ENCODE data around the gene SNPH.

The SNPH gene

GRCh38 chr20:1333462-1334369 lies 67.6 kb downstream of the SNPH start:
- no peak overlapping the region for H3K27ac ChIP-seq
- TF ChIP-seq CTCF (conservative IDR thresholded peaks at IDR 0.05) = no peak

GRCh38 chr20:1334370-1334731 lies 68.3 kb downstream of the SNPH start:
- TF ChIP-seq CTCF (conservative IDR thresholded peaks at IDR 0.05) = no peak
- H3K27ac ChIP-seq = no peak overlapping the region

- no peak overlapping the region for H3K27ac ChIP-seq
- peak; percentile 31 for TF ChIP-seq CTCF (conservative IDR thresholded peaks at IDR 0.05)
These were observed 68.7 kb downstream of the SNPH start for GRCh38 chr20:1334761-1335160.

DNA sequence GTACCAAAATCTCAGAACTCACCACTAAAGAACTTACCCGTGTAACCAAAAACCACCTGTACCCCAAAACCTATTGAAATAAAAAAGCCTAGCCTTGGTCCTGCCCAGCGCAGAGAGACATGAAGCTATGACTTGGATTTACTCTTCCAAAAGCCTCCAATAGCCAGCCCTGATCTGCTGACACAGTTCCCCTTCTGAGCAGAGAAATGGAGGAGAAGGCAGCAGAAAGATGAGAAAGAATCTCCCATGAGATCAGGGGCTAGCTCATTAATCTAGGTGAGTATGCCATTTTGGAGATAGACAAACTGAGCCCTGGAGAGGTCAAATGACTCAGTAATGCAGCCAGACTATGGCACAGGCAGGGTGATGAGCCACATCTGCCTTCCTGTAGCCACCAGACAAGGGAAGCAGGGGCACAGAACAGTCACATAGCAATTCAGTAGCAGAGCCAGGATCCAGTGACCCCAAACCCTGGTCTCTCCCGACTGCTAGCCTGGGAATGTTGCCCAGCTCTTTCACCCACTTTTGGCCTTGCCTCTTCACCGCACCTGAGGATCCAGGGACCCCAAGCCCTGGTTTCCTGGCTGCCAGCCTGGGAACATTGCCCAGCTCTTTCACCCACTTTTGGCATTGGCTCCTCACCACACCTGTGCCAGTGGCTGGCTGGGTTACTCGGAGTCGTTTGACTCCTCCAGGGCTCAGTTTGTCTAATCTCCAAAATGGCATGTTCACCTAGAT lies 70.0 kb downstream of the SNPH start:
- TF ChIP-seq CTCF (conservative IDR thresholded peaks at IDR 0.05) = no peak
- H3K27ac ChIP-seq = no peak overlapping the region

- TF ChIP-seq CTCF (conservative IDR thresholded peaks at IDR 0.05) = no peak
- H3K27ac ChIP-seq = no peak overlapping the region
These were observed 70.7 kb downstream of the SNPH start for GRCh38 chr20:1336699-1337367.

DNA sequence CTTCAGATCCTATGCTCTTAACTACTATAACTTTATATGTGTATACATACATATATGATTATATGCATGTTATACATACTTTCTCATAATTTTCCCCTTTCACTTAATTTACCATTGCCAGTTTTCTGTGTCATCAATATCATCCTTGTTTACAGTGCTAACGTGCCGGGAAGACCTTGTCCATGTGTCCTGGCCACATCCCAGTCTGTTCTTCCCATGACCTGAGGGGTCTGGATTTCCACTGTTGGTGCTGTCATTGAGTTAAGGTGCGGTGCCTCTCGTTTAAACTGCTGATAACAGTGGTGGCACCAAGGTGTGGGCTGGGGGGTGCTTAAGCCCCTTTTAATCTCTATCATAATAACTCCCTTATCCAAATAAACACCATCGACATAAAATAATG lies 71.3 kb downstream of the SNPH start:
- no peak overlapping the region for H3K27ac ChIP-seq
- TF ChIP-seq CTCF (conservative IDR thresholded peaks at IDR 0.05) = no peak

- H3K27ac ChIP-seq = no peak overlapping the region
- TF ChIP-seq CTCF (conservative IDR thresholded peaks at IDR 0.05) = no peak
These were observed 72.0 kb downstream of the SNPH start for GRCh38 chr20:1338096-1338495.
